K562 (cell line): ENCODE data around the gene TMEM138. TPM values are rescaled to one million over a fixed set of nuclear protein-coding genes. Genes with fewer than 3 reads are reported as not detected.

Source experiments
- C11orf30 ChIP-seq: fragments of 450-650 bp; IDR thresholded peaks from 2 replicates; pipeline ENCODE4 v1.6.1; 2016; ENCODE audit warnings: low read depth, mild to moderate bottlenecking
- CBX3 ChIP-seq, 2 experiments: IDR thresholded peaks; 1 replicate in 1 of 2; 2 replicates in 1 of 2; pipeline ENCODE4 v1.6.1; 2012; ENCODE audit warnings: inconsistent platforms in 2 of 2, low read length in 2 of 2, borderline replicate concordance in 1 of 2, control low read depth in 1 of 2
- CREM ChIP-seq: IDR thresholded peaks from 2 replicates; pipeline ENCODE4 v1.6.1; 2014; ENCODE audit warnings: antibody characterized with exemption, low read depth
- E2F4 ChIP-seq: sonication (generic); formaldehyde crosslinking; IDR thresholded peaks from 2 replicates; pipeline ENCODE4 v1.8.0; 2022; ENCODE audit warnings: mild to moderate bottlenecking, low read depth, missing genetic modification reagents
- HCFC1 ChIP-seq: IDR thresholded peaks from 2 replicates; pipeline ENCODE4 v1.6.1; 2012; ENCODE audit warnings: low read depth, low read length, improper control_type of control experiment
- HDGF ChIP-seq: fragments of 450-650 bp; IDR thresholded peaks from 2 replicates; pipeline ENCODE4 v1.6.1; 2016
- HES1 ChIP-seq: fragments of 450-650 bp; IDR thresholded peaks from 2 replicates; pipeline ENCODE4 v1.6.1; 2016; ENCODE audit warnings: low read depth, mild to moderate bottlenecking, moderate library complexity
- HNRNPLL ChIP-seq: fragments of 200-400 bp; formaldehyde crosslinking; IDR thresholded peaks from 2 replicates; pipeline ENCODE4 v1.6.1; 2017; ENCODE audit warnings: low read length, low read depth, mild to moderate bottlenecking; ENCODE audit not compliant: poor library complexity, severe bottlenecking
- MNT ChIP-seq, 2 experiments: fragments of 450-650 bp; conservative IDR thresholded peaks; 2 replicates each; pipeline ENCODE4 v1.6.1; 2017; ENCODE audit warnings: mild to moderate bottlenecking in 2 of 2, moderate library complexity in 2 of 2
- MYC ChIP-seq, 2 experiments: fragments of 250-450 bp in 1 of 2; sonication (Bioruptor Pico) in 1 of 2; IDR thresholded peaks; 2 replicates each; pipeline versions ENCODE4 v1.5.1 to v1.6.1; 2012 to 2021; ENCODE audit warnings: low read depth in 2 of 2, borderline replicate concordance in 1 of 2, improper control_type of control experiment in 1 of 2, low read length in 1 of 2, mild to moderate bottlenecking in 1 of 2, moderate library complexity in 1 of 2
- NR0B1 ChIP-seq: fragments of 450-650 bp; IDR thresholded peaks from one replicate; pipeline ENCODE4 v1.6.1; 2018; ENCODE audit warnings: mild to moderate bottlenecking, moderate library complexity; ENCODE audit not compliant: partially characterized antibody
- POLR2H ChIP-seq: IDR thresholded peaks from 2 replicates; pipeline ENCODE4 v1.6.1; 2016; ENCODE audit warnings: missing genetic modification characterization, low read depth, mild to moderate bottlenecking, control low read depth, missing compliant biosample characterization, moderate library complexity
- RBM34 ChIP-seq: fragments of 200-400 bp; formaldehyde crosslinking; IDR thresholded peaks from 2 replicates; pipeline ENCODE4 v1.6.1; 2018; ENCODE audit warnings: low read length, borderline replicate concordance; ENCODE audit not compliant: insufficient read depth
- RNF2 ChIP-seq: sonication (generic); IDR thresholded peaks from 2 replicates; pipeline ENCODE4 v1.6.1; 2016
- SETDB1 ChIP-seq: IDR thresholded peaks from one replicate; pipeline ENCODE4 v1.6.1; 2012; ENCODE audit warnings: low read length, control low read depth, inconsistent platforms
- SPI1 ChIP-seq: IDR thresholded peaks from 2 replicates; pipeline ENCODE4 v1.6.1; 2011; ENCODE audit warnings: low read depth, low read length, control low read depth, borderline replicate concordance
- TGIF2 ChIP-seq: sonication (generic); formaldehyde crosslinking; IDR thresholded peaks from 2 replicates; pipeline ENCODE4 v1.8.1; 2022; ENCODE audit warnings: mild to moderate bottlenecking, missing genetic modification reagents, moderate library complexity
- ZNF639 ChIP-seq, 2 experiments: fragments of 200-800 bp in 1 of 2; sonication (Bioruptor generic) in 1 of 2; sonication (generic) in 1 of 2; formaldehyde crosslinking in 1 of 2; IDR thresholded peaks in 1 of 2; conservative IDR thresholded peaks in 1 of 2; 2 replicates each; pipeline versions ENCODE4 v1.5.0 to v1.6.1; 2016 to 2020; ENCODE audit warnings: missing compliant biosample characterization in 1 of 2, missing genetic modification characterization in 1 of 2, missing genetic modification reagents in 1 of 2
- polyA plus RNA-seq, 8 experiments: library from polyadenylated mRNA; depleted of rRNA in 4 of 8; stranded (reverse) in 5 of 8; unstranded in 3 of 8; fragments of >200 nt; fragmentation: Nextera tagmentation in 2 of 8; fragmentation: Illumina TruSeq in 1 of 8; extraction: Ambion mirVana in 2 of 8; extraction: Trizol in 1 of 8; gene quantifications; 2 replicates each; pipeline versions ENCODE4 v1.2.1 to v1.2.3, GENCODE V29; 2011 to 2014; ENCODE audit warnings: inconsistent platforms in 1 of 8, missing spikeins in 1 of 8
- total RNA-seq, 7 experiments: library from RNA; depleted of rRNA in 6 of 7; stranded (reverse); fragments of >200 nt in 6 of 7; fragmentation: Illumina TruSeq in 2 of 7; extraction: Trizol in 2 of 7; gene quantifications; 2 replicates each; pipeline versions ENCODE4 v1.2.1 to v1.2.3, GENCODE V29; 2011 to 2021; ENCODE audit warnings: low replicate concordance in 1 of 7

Gene TMEM138
- total and polyA plus RNA-seq, 9 of the 15 experiments (the other 6 are each of a cell fraction or from before 2014, with no cell fraction given): 23.2 to 168 (median 63.1) TPM

- peak in 1 of 2 experiments; percentile 58; a peak in 3 of 4 replicates for TF ChIP-seq MNT (conservative IDR thresholded peaks at IDR 0.05)
- no peak for TF ChIP-seq HCFC1
- no peak for TF ChIP-seq TGIF2 (CRISPR knock-in tag)
- TF ChIP-seq CREM: no peak
- no peak for TF ChIP-seq POLR2H (tag)
- TF ChIP-seq CBX3 (IDR thresholded peaks at IDR 0.05; ENCODE audit: borderline replicate concordance in 1 of 2, low read length in 2 of 2): no peak
- TF ChIP-seq SETDB1: no peak
- TF ChIP-seq HNRNPLL: no peak
- TF ChIP-seq HDGF: no peak
- TF ChIP-seq RNF2: no peak
- TF ChIP-seq ZNF639 (CRISPR knock-in tag; conservative IDR thresholded peaks at IDR 0.05 in 1 of 2, IDR thresholded peaks at IDR 0.05 in 1 of 2): 0 out of 4 replicates have a peak, but pooled peaks of 1 of the 2 experiments have one; percentile 22
- no peak for TF ChIP-seq RBM34
- no peak for TF ChIP-seq E2F4
- TF ChIP-seq MYC (IDR thresholded peaks at IDR 0.05; ENCODE audit: low read depth, low read length): 0 out of 2 replicates have a peak, but pooled peaks have one; percentile 34
- no peak for TF ChIP-seq MYC (CRISPR knock-in tag; IDR thresholded peaks at IDR 0.05; ENCODE audit: borderline replicate concordance, low read depth)
- TF ChIP-seq C11orf30: no peak
- TF ChIP-seq NR0B1: no peak
- TF ChIP-seq SPI1: no peak
- TF ChIP-seq HES1: no peak
Observed at GRCh38 chr11:61347916-61348461, 14.2 kb upstream of the TMEM138 start (continued).
